OCI-LY1 (cell line): ENCODE results near the gene KIN.
A peak's percentile ranks its signal among the peaks of the same experiment; 100 is the strongest.
"Not testable (repeated sequence)": the region's sequence is repeated elsewhere in the genome, so short reads cannot be mapped to it uniquely, and the experiment has no call there.

Source experiments
- H2AFZ ChIP-seq: fragments of 200-600 bp; sonication (generic), shearing (Covaris generic); 2 replicates; pipeline ENCODE4 v1.6.0; 2014; ENCODE audit warnings: antibody characterized with exemption, mild to moderate bottlenecking, low read length
- H3F3A ChIP-seq: fragments of 200-600 bp; sonication (generic), shearing (Covaris generic); 2 replicates; pipeline ENCODE4 v1.6.0; 2014; ENCODE audit warnings: mild to moderate bottlenecking, antibody characterized with exemption, low read length, moderate library complexity; ENCODE audit not compliant: insufficient read depth
- H3K27ac ChIP-seq: fragments of 200-600 bp; sonication (generic); 2 replicates; pipeline ENCODE4 v1.5.1; 2014; ENCODE audit warnings: low read length, mixed run types, mild to moderate bottlenecking, low read depth; ENCODE audit not compliant: poor library complexity, severe bottlenecking
- H3K27me3 ChIP-seq: fragments of 200-600 bp; sonication (generic); 2 replicates; pipeline ENCODE4 v1.6.0; 2014; ENCODE audit warnings: antibody characterized with exemption, mild to moderate bottlenecking, low read length, moderate library complexity; ENCODE audit not compliant: insufficient read depth
- H3K36me3 ChIP-seq: fragments of 200-600 bp; sonication (generic); 2 replicates; pipeline ENCODE4 v1.6.1; 2014; ENCODE audit warnings: mild to moderate bottlenecking, antibody characterized with exemption, low read length, moderate library complexity, mixed read lengths; ENCODE audit not compliant: insufficient read depth
- H3K4me1 ChIP-seq: fragments of 200-600 bp; sonication (generic); 2 replicates; pipeline ENCODE4 v1.5.1; 2014; ENCODE audit warnings: mild to moderate bottlenecking, low read length, moderate library complexity; ENCODE audit not compliant: insufficient read depth, severe bottlenecking
- H3K4me2 ChIP-seq: fragments of 200-600 bp; sonication (generic), shearing (Covaris generic); 2 replicates; pipeline ENCODE4 v1.6.1; 2014; ENCODE audit warnings: low read length
- H3K4me3 ChIP-seq: fragments of 200-600 bp; sonication (generic); 2 replicates; pipeline ENCODE4 v1.5.1; 2014; ENCODE audit warnings: low read length, low read depth, mild to moderate bottlenecking, mixed read lengths; ENCODE audit not compliant: poor library complexity, severe bottlenecking
- H3K79me2 ChIP-seq: fragments of 200-600 bp; shearing (Covaris generic); 2 replicates; pipeline ENCODE4 v1.6.1; 2016; ENCODE audit warnings: mixed run types, low read length, mixed read lengths; ENCODE audit not compliant: insufficient read depth
- H3K9ac ChIP-seq: fragments of 200-600 bp; sonication (generic), shearing (Covaris generic); 2 replicates; pipeline ENCODE4 v1.6.1; 2014; ENCODE audit warnings: mild to moderate bottlenecking, low read length, mixed read lengths
- H3K9me2 ChIP-seq: fragments of 200-600 bp; sonication (generic), shearing (Covaris generic); 2 replicates; pipeline ENCODE4 v1.6.1; 2014; ENCODE audit warnings: low read depth, mild to moderate bottlenecking, low read length, mixed read lengths
- H3K9me3 ChIP-seq: fragments of 200-600 bp; shearing (Covaris generic); 2 replicates; pipeline ENCODE4 v1.6.1; 2014; ENCODE audit warnings: low read length, mixed read lengths
- H4K20me1 ChIP-seq: fragments of 200-600 bp; sonication (generic), shearing (Covaris generic); 2 replicates; pipeline ENCODE4 v1.6.0; 2016; ENCODE audit warnings: mild to moderate bottlenecking, low read length; ENCODE audit not compliant: insufficient read depth
- CTCF ChIP-seq: fragments of 200-600 bp; sonication (generic), shearing (Covaris generic); IDR thresholded peaks from 2 replicates; pipeline ENCODE4 v1.5.1; 2017; ENCODE audit warnings: mild to moderate bottlenecking, antibody characterized with exemption, low read length, moderate library complexity, mixed read lengths
- EZH2 ChIP-seq: fragments of 200-600 bp; sonication (generic), shearing (Covaris generic); IDR thresholded peaks from 2 replicates; pipeline ENCODE4 v1.8.0; 2017; ENCODE audit warnings: borderline replicate concordance, mixed run types, mild to moderate bottlenecking, antibody characterized with exemption, low read length, moderate library complexity, mixed read lengths

KIN gene

GRCh38 chr10:7788639-7789286 lies 970 bp upstream of the KIN start:
- Histone ChIP-seq H3K9ac (peak overlapping the region; percentile 87), H3K36me3 (peaks cover 37% of the 10 kb centered on the region), H3K79me2 (peaks cover 91% of the 10 kb centered on the region), H3K4me3 (peak overlapping the region; percentile 96), H3K27ac (peak overlapping the region; percentile 9), H2AFZ (no peak overlapping the region), H3K4me2 (peak overlapping the region; percentile 80), H3K4me1 (peaks cover 39% of the 10 kb centered on the region), H3K27me3 (no peaks in the 10 kb centered on the region), H3K9me3 (no peaks in the 10 kb centered on the region), H3F3A (no peaks in the 10 kb centered on the region), H3K9me2 (no peaks in the 10 kb centered on the region), H4K20me1 (no peaks in the 10 kb centered on the region)
- TF ChIP-seq CTCF = no peak
- TF ChIP-seq EZH2 = no peak

- TF ChIP-seq CTCF = no peak
- no peak for TF ChIP-seq EZH2
- H3K36me3 ChIP-seq = peaks cover 34% of the 10 kb centered on the region
- H3K4me1 ChIP-seq = peaks cover 39% of the 10 kb centered on the region
- H3K4me2 ChIP-seq = peak overlapping the region; percentile 76
- no peaks in the 10 kb centered on the region for H3F3A ChIP-seq
- no peaks in the 10 kb centered on the region for H4K20me1 ChIP-seq
- H3K27ac ChIP-seq = no peak overlapping the region
- no peak overlapping the region for H2AFZ ChIP-seq
- H3K9ac ChIP-seq = peak overlapping the region; percentile 89
- peaks cover 91% of the 10 kb centered on the region for H3K79me2 ChIP-seq
- peak overlapping the region; percentile 96 for H3K4me3 ChIP-seq
- no peaks in the 10 kb centered on the region for H3K27me3 ChIP-seq
- no peaks in the 10 kb centered on the region for H3K9me3 ChIP-seq
- no peaks in the 10 kb centered on the region for H3K9me2 ChIP-seq
Measured at GRCh38 chr10:7787150-7787856, 490 bp downstream of the KIN start.

- Histone ChIP-seq H3K9me3 (no peaks in the 10 kb centered on the region), H2AFZ (no peak overlapping the region), H3F3A (no peaks in the 10 kb centered on the region), H3K27ac (no peak overlapping the region), H3K9me2 (no peaks in the 10 kb centered on the region), H4K20me1 (no peaks in the 10 kb centered on the region), H3K4me2 (peak overlapping the region; percentile 76), H3K36me3 (peaks cover 27% of the 10 kb centered on the region), H3K79me2 (peaks cover 82% of the 10 kb centered on the region), H3K4me1 (peaks cover 39% of the 10 kb centered on the region), H3K4me3 (peak overlapping the region; percentile 96), H3K9ac (peak overlapping the region; percentile 89; the same call in 1 of the 2 replicates), H3K27me3 (no peaks in the 10 kb centered on the region)
- no peak for TF ChIP-seq CTCF
Measured at GRCh38 chr10:7786430-7786829, 1.4 kb downstream of the KIN start.

- H3K4me2 ChIP-seq, H3K9me3 ChIP-seq, H3F3A ChIP-seq, H3K27ac ChIP-seq, H3K27me3 ChIP-seq, H3K9ac ChIP-seq, H4K20me1 ChIP-seq, H3K4me3 ChIP-seq, H2AFZ ChIP-seq, H3K9me2 ChIP-seq: not testable (repeated sequence)
- peaks cover 48% of the 10 kb centered on the region for H3K79me2 ChIP-seq
- peaks cover 54% of the 10 kb centered on the region for H3K36me3 ChIP-seq
- H3K4me1 ChIP-seq = peaks cover 20% of the 10 kb centered on the region
Measured at GRCh38 chr10:7782194-7782593, 5.6 kb downstream of the KIN start.
